Subcutaneous abdominal adipose tissue (tissue), 5 donors: ENCODE measurements around the gene PLLP.

Experiments
- H3K27ac ChIP-seq: one replicate; pipeline ENCODE4 v1.7.0; 2013; ENCODE audit warnings: low read depth, mild to moderate bottlenecking, inconsistent platforms, low read length, moderate library complexity
- H3K27me3 ChIP-seq, 5 donors: one replicate each; pipeline ENCODE4 v1.7.0; 2013; ENCODE audit warnings: low read length in 5 of 5, inconsistent platforms in 1 of 5; ENCODE audit not compliant: control insufficient read depth in 5 of 5, insufficient read depth in 4 of 5
- H3K36me3 ChIP-seq, 5 donors: one replicate each; pipeline ENCODE4 v1.7.0; 2013; ENCODE audit warnings: low read length in 5 of 5; ENCODE audit not compliant: control insufficient read depth in 5 of 5, insufficient read depth in 5 of 5
- H3K4me1 ChIP-seq, 5 donors: one replicate each; pipeline ENCODE4 v1.7.0; 2013; ENCODE audit warnings: low read length in 5 of 5, mild to moderate bottlenecking in 3 of 5, moderate library complexity in 1 of 5; ENCODE audit not compliant: control insufficient read depth in 5 of 5, insufficient read depth in 5 of 5
- H3K4me3 ChIP-seq, 5 donors: one replicate each; pipeline ENCODE4 v1.7.0; 2013; ENCODE audit warnings: low read length in 5 of 5, low read depth in 1 of 5
- H3K9ac ChIP-seq, 5 donors: one replicate each; pipeline ENCODE4 v1.7.0; 2013; ENCODE audit warnings: low read length in 5 of 5, mild to moderate bottlenecking in 4 of 5, moderate library complexity in 3 of 5
- H3K9me3 ChIP-seq, 5 donors: one replicate each; pipeline ENCODE4 v1.7.0; 2013; ENCODE audit warnings: low read length in 5 of 5; ENCODE audit not compliant: control insufficient read depth in 5 of 5
- donor health status: healthy.
- donor health status: healthy.
- donor health status: healthy.
- donor health status: healthy.
- donor health status: healthy.

PLLP gene, protein sequence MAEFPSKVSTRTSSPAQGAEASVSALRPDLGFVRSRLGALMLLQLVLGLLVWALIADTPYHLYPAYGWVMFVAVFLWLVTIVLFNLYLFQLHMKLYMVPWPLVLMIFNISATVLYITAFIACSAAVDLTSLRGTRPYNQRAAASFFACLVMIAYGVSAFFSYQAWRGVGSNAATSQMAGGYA

GRCh38 chr16:57284209-57284951, at the start of gene PLLP:
TSS of gene PLLP (minus strand) at chr16:57284672. CDS start at chr16:57284540, 132 bp downstream.
- no peak within 1 kb of the TSS for H3K27ac ChIP-seq

GRCh38 chr16:57333402-57333801, 48.9 kb upstream of the PLLP start:
- H3K9me3 ChIP-seq = peaks cover 0 to 6% (median 0%) of the 10 kb centered on the region in 5 donors
- H3K36me3 ChIP-seq = no peaks in the 10 kb centered on the region
- peaks cover 0 to 3% (median 0%) of the 10 kb centered on the region in 5 donors for H3K27me3 ChIP-seq
- no peak overlapping the region for H3K27ac ChIP-seq
- no peak overlapping the region for H3K9ac ChIP-seq
- H3K4me3 ChIP-seq = no peak overlapping the region
- H3K4me1 ChIP-seq = peaks cover 0 to 4% (median 0%) of the 10 kb centered on the region in 5 donors

More at GRCh38 chr16:57284209-57284951, at the start of gene PLLP:
- Histone ChIP-seq H3K4me1 (peaks cover 0 to 22% (median 15%) of the 10 kb centered on the region in 5 donors), H3K4me3 (peak within 1 kb of the TSS in 4 of 5 donors; percentile 54 to 70 (median 63)), H3K36me3 (no peaks in the 10 kb centered on the region), H3K27me3 (peaks cover 10 to 25% (median 14%) of the 10 kb centered on the region in 5 donors), H3K9ac (peak within 1 kb of the TSS in 2 of 5 donors; percentile 20 to 23), H3K9me3 (no peaks in the 10 kb centered on the region)

DNA sequence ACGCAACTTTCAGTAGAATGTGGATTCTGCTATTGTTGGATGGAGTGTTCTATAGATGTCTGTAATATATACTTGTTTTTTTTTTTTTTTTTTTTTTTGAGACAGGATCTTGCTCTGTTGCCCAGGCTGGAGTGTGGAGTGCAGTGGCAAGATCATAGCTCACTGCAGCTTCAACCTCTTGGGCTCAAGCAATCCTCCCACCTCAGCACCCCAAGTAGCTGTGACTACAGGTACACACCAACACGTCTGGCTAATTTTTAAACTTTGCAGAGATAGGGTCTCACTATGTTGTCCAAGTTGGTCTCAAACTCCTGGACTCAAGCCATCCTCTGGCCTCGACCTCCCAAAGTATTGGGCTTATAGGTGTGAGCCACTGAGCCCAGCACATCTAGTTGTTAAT, 46.9 kb upstream of the PLLP start:
- peaks cover 0 to 3% (median 0%) of the 10 kb centered on the region in 5 donors for H3K27me3 ChIP-seq
- H3K9me3 ChIP-seq = peaks cover 0 to 8% (median 3%) of the 10 kb centered on the region in 5 donors
- H3K4me1 ChIP-seq = peaks cover 0 to 4% (median 0%) of the 10 kb centered on the region in 5 donors
- no peak overlapping the region for H3K4me3 ChIP-seq
- no peak overlapping the region for H3K9ac ChIP-seq
- H3K36me3 ChIP-seq = no peaks in the 10 kb centered on the region
- no peak overlapping the region for H3K27ac ChIP-seq

DNA sequence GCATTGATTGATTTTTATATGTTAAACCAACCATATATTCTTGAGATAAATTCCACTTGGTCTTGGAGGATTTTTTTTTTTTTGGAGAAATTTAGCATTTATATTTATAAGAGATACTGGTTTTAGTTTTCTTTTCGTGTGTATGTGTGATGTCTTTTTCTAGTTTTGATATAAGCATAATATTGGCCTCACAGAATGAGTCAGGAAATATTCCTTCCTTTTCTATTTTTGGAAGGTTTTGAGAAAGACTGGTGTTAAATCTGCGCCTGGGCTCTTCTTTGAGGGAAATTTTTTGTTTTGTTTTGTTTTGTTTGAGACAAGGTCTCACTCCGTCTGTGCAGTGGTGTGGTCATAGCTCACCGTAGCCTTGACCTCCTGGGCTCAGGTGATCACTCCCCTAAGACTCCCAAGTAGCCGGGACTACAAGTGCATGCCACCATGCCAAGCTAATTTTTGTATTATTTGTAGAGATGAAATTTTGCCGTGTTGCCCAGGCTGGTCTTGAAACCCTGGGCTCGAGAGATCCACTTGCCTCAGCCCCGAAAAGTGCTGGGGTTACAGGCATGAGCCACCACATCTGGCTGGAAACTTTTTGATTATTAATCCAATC, 45.4 kb upstream of the PLLP start:
- H3K27ac ChIP-seq = no peak overlapping the region
- H3K27me3 ChIP-seq = peaks cover 0 to 3% (median 0%) of the 10 kb centered on the region in 5 donors
- no peaks in the 10 kb centered on the region for H3K4me1 ChIP-seq
- H3K9ac ChIP-seq = no peak overlapping the region
- H3K4me3 ChIP-seq = no peak overlapping the region
- no peaks in the 10 kb centered on the region for H3K36me3 ChIP-seq
- H3K9me3 ChIP-seq = peaks cover 0 to 17% (median 4%) of the 10 kb centered on the region in 5 donors

DNA sequence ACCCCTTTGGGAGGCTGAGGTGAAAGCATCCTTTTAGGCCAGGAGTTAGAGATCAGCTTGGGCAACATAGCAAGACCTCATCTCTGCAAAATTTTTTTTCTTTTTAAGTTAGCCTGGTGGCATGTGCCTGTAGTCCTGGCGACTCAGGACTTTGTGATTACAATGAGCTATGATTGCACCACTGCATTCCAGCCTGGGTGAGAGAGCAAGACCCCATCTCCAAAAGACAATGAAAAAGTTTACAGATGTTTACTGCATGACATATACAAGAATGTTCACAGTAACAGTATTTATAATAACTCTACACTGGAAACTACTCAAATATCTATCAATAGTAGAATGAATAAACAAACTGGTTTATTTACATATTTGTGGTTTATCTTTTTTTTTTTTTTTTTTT, 41.0 kb upstream of the PLLP start:
- H3K4me3 ChIP-seq = no peak overlapping the region

GRCh38 chr16:57324749-57325148, 40.3 kb upstream of the PLLP start:
- Histone ChIP-seq H3K4me1 (no peaks in the 10 kb centered on the region), H3K27me3 (no peaks in the 10 kb centered on the region), H3K9me3 (peaks cover 0 to 12% (median 4%) of the 10 kb centered on the region in 5 donors), H3K36me3 (no peaks in the 10 kb centered on the region), H3K4me3 (no peak overlapping the region), H3K27ac (no peak overlapping the region), H3K9ac (no peak overlapping the region)

More for the DNA sequence above, 41.0 kb upstream of the PLLP start:
- Histone ChIP-seq H3K4me1 (no peaks in the 10 kb centered on the region), H3K27me3 (no peaks in the 10 kb centered on the region), H3K9ac (no peak overlapping the region), H3K36me3 (no peaks in the 10 kb centered on the region), H3K9me3 (peaks cover 0 to 12% (median 4%) of the 10 kb centered on the region in 5 donors), H3K27ac (no peak overlapping the region)

GRCh38 chr16:57319646-57320045, 35.2 kb upstream of the PLLP start:
- H3K27me3 ChIP-seq = peaks cover 0 to 5% (median 0%) of the 10 kb centered on the region in 5 donors
- H3K36me3 ChIP-seq = no peaks in the 10 kb centered on the region
- H3K4me1 ChIP-seq = peaks cover 0 to 26% (median 13%) of the 10 kb centered on the region in 5 donors
- no peak overlapping the region for H3K4me3 ChIP-seq
- H3K27ac ChIP-seq = no peak overlapping the region
- no peaks in the 10 kb centered on the region for H3K9me3 ChIP-seq
- no peak overlapping the region for H3K9ac ChIP-seq

DNA sequence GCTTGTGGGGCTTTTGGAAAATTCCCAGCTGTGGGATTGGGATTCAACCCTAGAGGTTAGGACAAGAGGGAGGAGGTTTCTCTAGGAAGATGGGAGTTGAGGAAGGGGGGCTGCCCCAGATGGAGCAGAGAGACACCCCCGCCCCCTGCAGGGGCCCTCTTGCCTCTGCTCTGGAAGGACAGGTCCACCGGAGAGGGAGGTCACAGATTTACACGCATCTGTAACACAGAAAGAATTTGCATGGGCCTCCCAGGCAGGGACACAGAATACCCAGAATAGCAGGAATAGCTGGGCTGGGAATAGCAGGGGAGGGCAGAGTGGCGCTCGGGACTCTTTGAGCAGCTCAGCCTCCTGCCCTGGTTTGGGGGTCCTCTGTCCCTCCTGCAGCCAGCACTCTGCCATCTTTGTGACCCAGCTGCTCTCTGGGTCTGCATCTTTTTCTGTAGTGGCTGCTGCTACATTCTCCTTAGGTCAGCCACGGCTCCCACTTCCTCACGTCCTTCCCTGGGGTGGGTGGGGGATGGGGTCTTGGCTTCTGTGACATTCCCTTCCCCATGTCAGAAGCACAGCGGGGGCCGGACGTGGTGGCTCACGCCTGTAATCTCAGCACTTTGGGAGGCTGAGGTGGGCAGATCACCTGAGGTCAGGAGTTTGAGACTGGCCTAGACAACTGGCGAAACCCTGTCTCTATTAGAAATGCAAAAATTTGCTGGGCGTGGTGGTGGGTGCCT, 33.9 kb upstream of the PLLP start:
- H3K4me1 ChIP-seq = peaks cover 0 to 31% (median 13%) of the 10 kb centered on the region in 5 donors
- no peak overlapping the region for H3K27ac ChIP-seq
- H3K4me3 ChIP-seq = no peak overlapping the region
- H3K9ac ChIP-seq = no peak overlapping the region
- H3K9me3 ChIP-seq = no peaks in the 10 kb centered on the region
- H3K36me3 ChIP-seq = no peaks in the 10 kb centered on the region
- peaks cover 0 to 5% (median 0%) of the 10 kb centered on the region in 5 donors for H3K27me3 ChIP-seq

DNA sequence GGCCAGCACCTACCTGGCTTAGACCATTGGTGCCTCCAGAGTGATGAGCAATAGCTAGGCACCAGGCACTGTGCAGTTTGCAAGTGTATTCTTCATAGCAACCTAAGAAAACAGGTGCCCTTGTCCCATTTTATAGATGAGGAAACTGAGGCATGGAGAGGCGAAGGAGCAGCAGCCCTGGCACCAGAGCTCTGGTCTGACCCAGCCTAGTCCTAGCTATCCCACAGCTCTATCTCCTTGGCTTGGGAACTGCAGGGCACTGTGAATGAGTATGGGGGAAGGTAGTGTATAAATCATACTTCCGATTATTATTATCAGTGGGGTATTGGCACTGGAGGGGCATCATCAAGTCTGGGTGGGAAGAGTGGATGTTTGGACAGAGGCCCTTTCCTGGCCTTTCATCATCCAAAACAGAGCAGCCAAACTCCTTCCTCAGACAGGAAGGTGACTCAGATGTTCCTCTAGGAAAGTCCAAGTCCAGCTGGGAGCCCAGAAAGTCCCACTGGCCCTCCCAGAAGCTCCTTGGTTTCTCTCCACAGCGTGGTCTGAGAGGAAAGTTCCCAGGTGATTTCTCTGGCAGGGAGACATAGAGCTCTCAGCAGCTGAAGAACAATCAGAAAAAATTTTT, 32.0 kb upstream of the PLLP start:
- Histone ChIP-seq H3K9me3 (no peaks in the 10 kb centered on the region), H3K9ac (peak overlapping the region in 1 of 5 donors; percentile 21), H3K4me3 (no peak overlapping the region), H3K36me3 (no peaks in the 10 kb centered on the region), H3K27ac (peak overlapping the region; percentile 71), H3K27me3 (peaks cover 0 to 5% (median 0%) of the 10 kb centered on the region in 5 donors), H3K4me1 (peaks cover 0 to 31% (median 13%) of the 10 kb centered on the region in 5 donors)
